Measurements from ENCODE around the gene MVB12B.

DNA sequence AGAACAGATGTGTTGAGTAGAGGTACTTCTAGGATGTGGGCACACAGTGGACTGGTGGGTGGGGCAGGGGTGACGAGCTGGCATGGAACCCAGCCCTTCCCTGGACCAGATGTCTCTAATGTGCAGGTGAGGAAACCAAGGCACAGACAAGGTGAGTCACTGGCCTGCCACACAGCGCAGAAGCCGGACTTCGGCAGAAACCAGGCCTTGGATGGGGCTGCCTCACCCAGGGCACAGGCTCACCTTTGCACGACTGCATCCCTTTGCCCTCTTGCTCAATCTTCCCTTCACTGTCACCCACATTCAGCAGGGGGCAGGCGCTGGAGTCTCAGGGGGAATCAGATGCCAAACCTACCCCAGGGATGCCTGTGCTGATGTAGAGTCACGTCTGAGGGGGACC is 221.7 kb downstream of the MVB12B start:
- TF ChIP-seq, protein P1, sequence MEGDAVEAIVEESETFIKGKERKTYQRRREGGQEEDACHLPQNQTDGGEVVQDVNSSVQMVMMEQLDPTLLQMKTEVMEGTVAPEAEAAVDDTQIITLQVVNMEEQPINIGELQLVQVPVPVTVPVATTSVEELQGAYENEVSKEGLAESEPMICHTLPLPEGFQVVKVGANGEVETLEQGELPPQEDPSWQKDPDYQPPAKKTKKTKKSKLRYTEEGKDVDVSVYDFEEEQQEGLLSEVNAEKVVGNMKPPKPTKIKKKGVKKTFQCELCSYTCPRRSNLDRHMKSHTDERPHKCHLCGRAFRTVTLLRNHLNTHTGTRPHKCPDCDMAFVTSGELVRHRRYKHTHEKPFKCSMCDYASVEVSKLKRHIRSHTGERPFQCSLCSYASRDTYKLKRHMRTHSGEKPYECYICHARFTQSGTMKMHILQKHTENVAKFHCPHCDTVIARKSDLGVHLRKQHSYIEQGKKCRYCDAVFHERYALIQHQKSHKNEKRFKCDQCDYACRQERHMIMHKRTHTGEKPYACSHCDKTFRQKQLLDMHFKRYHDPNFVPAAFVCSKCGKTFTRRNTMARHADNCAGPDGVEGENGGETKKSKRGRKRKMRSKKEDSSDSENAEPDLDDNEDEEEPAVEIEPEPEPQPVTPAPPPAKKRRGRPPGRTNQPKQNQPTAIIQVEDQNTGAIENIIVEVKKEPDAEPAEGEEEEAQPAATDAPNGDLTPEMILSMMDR (conservative IDR thresholded peaks at IDR 0.05 in 1 of 2, IDR thresholded peaks at IDR 0.05 in 1 of 2; ENCODE audit: extremely low read depth in 1 of 2, insufficient read depth in 1 of 2, low read depth in 1 of 2, low read length in 2 of 2) = no peak
- no peak for TF ChIP-seq EZH2 (IDR thresholded peaks at IDR 0.05; ENCODE audit: borderline replicate concordance, low read length)
